T-cell (primary cell): ENCODE measurements around the gene SLC5A5. TPM values are rescaled to one million over a fixed set of nuclear protein-coding genes. Genes with fewer than 3 reads are reported as not detected.

Experiments
- ATAC-seq, 4 experiments: fragments of 200-7000 bp in 3 of 4; fragments of 150-1000 bp in 1 of 4; cut with Tn5 transposase; replicated peaks in 1 of 4; 1 replicate in 3 of 4; 2 replicates in 1 of 4; pipeline ENCODE4 v1.10.0; 2021; ENCODE audit warnings: moderate library complexity in 3 of 4, mild to moderate bottlenecking in 2 of 4, moderate number of reproducible peaks in 1 of 4
- CTCF ChIA-PET, 2 donors: fragments of 300-600 bp; sonication (Branson Sonifier 250); formaldehyde crosslinking; loops; one replicate each; lab custom pipeline; 2022; ENCODE audit warnings: antibody characterized with exemption in 2 of 2; lab: Charles Lee
- POLR2A ChIA-PET, 2 donors: fragments of 300-600 bp; sonication (Branson Sonifier 250); formaldehyde crosslinking; loops; one replicate each; lab custom pipeline; 2022; ENCODE audit warnings: antibody characterized with exemption in 2 of 2; lab: Charles Lee
- DNase-seq, 35 experiments: peaks; one replicate each; pipeline versions ENCODE4 v3.0.0 to v3.0.0-alpha.2; 2013 to 2023
- H3K27ac ChIP-seq: one replicate; pipeline ENCODE4 v1.5.1; 2013; ENCODE audit warnings: low read length
- H3K27me3 ChIP-seq, 2 experiments: replicated peaks in 1 of 2; 1 replicate in 1 of 2; 2 replicates in 1 of 2; pipeline versions ENCODE4 v1.6.1 to v1.7.0; 2013; ENCODE audit warnings: low read length in 1 of 2, mixed read lengths in 1 of 2; ENCODE audit not compliant: control insufficient read depth in 2 of 2, insufficient read depth in 2 of 2; ENCODE audit errors: extremely low read depth in 1 of 2
- H3K36me3 ChIP-seq, 2 donors: 1 replicate in 1 of 2; 2 replicates in 1 of 2; pipeline versions ENCODE4 v1.6.1 to v1.7.0; 2013; ENCODE audit warnings: low read length in 1 of 2; ENCODE audit not compliant: control insufficient read depth in 2 of 2, insufficient read depth in 1 of 2; ENCODE audit errors: extremely low read depth in 1 of 2
- H3K4me1 ChIP-seq, 2 experiments: 1 replicate in 1 of 2; 2 replicates in 1 of 2; pipeline versions ENCODE4 v1.6.1 to v1.7.0; 2013; ENCODE audit warnings: low read length in 2 of 2, mixed read lengths in 1 of 2; ENCODE audit not compliant: insufficient read depth in 2 of 2, control insufficient read depth in 1 of 2; ENCODE audit errors: extremely low read depth in 1 of 2
- H3K4me3 ChIP-seq, 2 donors: 1 replicate in 1 of 2; 2 replicates in 1 of 2; pipeline versions ENCODE4 v1.5.1 to v1.7.0; 2013; ENCODE audit warnings: mild to moderate bottlenecking in 2 of 2, low read length in 1 of 2, moderate library complexity in 1 of 2; ENCODE audit not compliant: control insufficient read depth in 1 of 2; ENCODE audit errors: extremely low read depth in 1 of 2
- H3K9me3 ChIP-seq: 2 replicates; pipeline ENCODE4 v1.7.0; 2013
- H3K27ac Mint-ChIP-seq, 2 donors: one replicate each; pipeline ENCODE4 v1.8.0; 2020 to 2021; ENCODE audit warnings: mild to moderate bottlenecking in 2 of 2, mixed read lengths in 2 of 2
- H3K27me3 Mint-ChIP-seq, 2 donors: one replicate each; pipeline ENCODE4 v1.8.0; 2021 to 2022; ENCODE audit warnings: mixed read lengths in 2 of 2
- H3K36me3 Mint-ChIP-seq: one replicate; pipeline ENCODE4 v1.8.0; 2021; ENCODE audit warnings: mixed read lengths
- H3K4me1 Mint-ChIP-seq, 3 donors: one replicate each; pipeline ENCODE4 v1.8.0; 2020 to 2022; ENCODE audit warnings: mixed read lengths in 3 of 3, mild to moderate bottlenecking in 1 of 3
- H3K4me3 Mint-ChIP-seq, 3 donors: one replicate each; pipeline ENCODE4 v1.8.0; 2020 to 2022; ENCODE audit warnings: mild to moderate bottlenecking in 3 of 3, mixed read lengths in 3 of 3, moderate library complexity in 3 of 3
- H3K9me3 Mint-ChIP-seq, 3 donors: one replicate each; pipeline ENCODE4 v1.8.0; 2020 to 2022; ENCODE audit warnings: mixed read lengths in 3 of 3
- WGBS: methylation state at CpG from one replicate; pipeline ENCODE4 v1.1.5; 2013; ENCODE audit warnings: missing lambda C conversion rate; ENCODE audit not compliant: insufficient coverage; 5-methylcytosine and 5-hydroxymethylcytosine counted together
- total RNA-seq, 35 experiments: library from RNA in 6 of 35; stranded (reverse) in 6 of 35; fragments of 120-200 nt in 1 of 35; gene quantifications; one replicate each; pipeline versions ENCODE4 v1.2.1 to v1.2.4 and lab custom pipeline; 2013 to 2026

SLC5A5 gene
- total RNA-seq, 5 donors from 2014 or later (not counting 1 experiment from before 2014, with no cell fraction given): 2.1 to 5.7 (median 3.5) TPM

DNA sequence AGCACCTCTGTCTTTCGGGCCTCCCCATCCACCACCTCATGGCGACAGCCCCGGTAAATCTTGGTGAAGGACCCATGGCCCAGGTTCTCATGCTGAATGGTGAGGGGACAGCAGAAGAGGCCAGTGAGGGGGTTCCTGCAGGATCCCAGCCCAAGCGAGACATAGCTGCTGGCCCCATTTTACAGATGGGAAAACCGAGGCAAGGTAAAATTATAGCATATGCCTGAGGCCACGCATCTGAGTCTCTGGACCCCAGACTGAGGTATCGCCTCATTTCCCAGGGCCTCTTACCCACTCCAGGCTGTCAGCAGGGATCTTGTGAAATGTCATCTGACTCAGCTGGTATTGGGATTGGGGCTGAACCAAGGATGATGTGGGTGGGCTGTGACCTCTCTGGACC lies 33.8 kb upstream of the SLC5A5 start:
- Mint-ChIP-seq H3K27ac (peak overlapping the region; percentile 27 to 48), H3K27me3 (no peaks in the 10 kb centered on the region), H3K36me3 (peaks cover 59% of the 10 kb centered on the region), H3K4me3 (no peak overlapping the region), H3K9me3 (no peaks in the 10 kb centered on the region), H3K4me1 (peaks cover 18 to 25% (median 22%) of the 10 kb centered on the region in 3 donors)
- peaks cover 0 to 33% of the 10 kb centered on the region in 2 experiments for H3K4me1 ChIP-seq
- DNase-seq (no peak), ATAC-seq (no peak)
- no peaks in the 10 kb centered on the region for H3K27me3 ChIP-seq
- ChIA-PET POLR2A (no interaction called here), CTCF (interaction anchor here in 1 of 2 donors (0.6 kb wide), 1 partner anchor 391 kb away, joined by 3 read pairs; no protein-coding TSS in a partner anchor)
- 93% methylated on average over 4 of the region's 7 CpGs for WGBS
- no peak overlapping the region for H3K27ac ChIP-seq
- peaks cover 49 to 93% of the 10 kb centered on the region in 2 donors for H3K36me3 ChIP-seq
- no peak overlapping the region for H3K4me3 ChIP-seq
- H3K9me3 ChIP-seq: no peaks in the 10 kb centered on the region

DNA sequence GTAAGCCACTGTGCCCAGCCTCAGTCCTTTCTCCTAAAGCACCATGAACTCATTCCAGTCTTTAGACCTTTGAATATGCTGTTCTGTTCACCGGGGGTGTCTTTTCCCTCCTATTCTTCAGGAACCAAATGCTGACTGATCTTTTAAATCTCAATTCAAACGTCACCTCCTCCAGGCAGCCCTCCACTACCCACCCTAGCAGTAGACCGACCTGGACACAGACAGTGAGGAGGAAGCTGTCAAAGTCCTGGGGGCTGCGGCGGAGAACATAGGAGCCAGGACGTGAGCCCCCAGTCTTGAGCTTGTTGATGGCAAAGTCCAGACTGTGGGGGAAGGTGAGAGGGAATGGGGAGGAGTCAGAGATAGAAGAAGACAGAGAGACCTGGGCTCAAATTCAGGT lies 31.7 kb upstream of the SLC5A5 start:
- H3K4me1 ChIP-seq: peaks cover 5 to 42% of the 10 kb centered on the region in 2 experiments
- peaks cover 50 to 90% of the 10 kb centered on the region in 2 donors for H3K36me3 ChIP-seq
- H3K4me1 Mint-ChIP-seq: peaks cover 35 to 43% (median 41%) of the 10 kb centered on the region in 3 donors
- ChIA-PET CTCF (no interaction called here), POLR2A (interaction anchor here in 1 of 2 donors (0.7 kb wide), 1 partner anchor 19 kb away, joined by 3 read pairs; no protein-coding TSS in a partner anchor)
- H3K27me3 Mint-ChIP-seq: no peaks in the 10 kb centered on the region
- H3K27me3 ChIP-seq: no peaks in the 10 kb centered on the region
- peak overlapping the region; percentile 11 to 61 for H3K27ac Mint-ChIP-seq
- H3K9me3 ChIP-seq: no peaks in the 10 kb centered on the region
- H3K4me3 Mint-ChIP-seq: no peak overlapping the region
- WGBS: 96% methylated on average over 3 of the region's 6 CpGs
- no peak overlapping the region for H3K27ac ChIP-seq
- H3K4me3 ChIP-seq: no peak overlapping the region
- H3K36me3 Mint-ChIP-seq: peaks cover 57% of the 10 kb centered on the region
- ATAC-seq: no peak
- H3K9me3 Mint-ChIP-seq: no peaks in the 10 kb centered on the region
- DNase-seq: no peak

DNA sequence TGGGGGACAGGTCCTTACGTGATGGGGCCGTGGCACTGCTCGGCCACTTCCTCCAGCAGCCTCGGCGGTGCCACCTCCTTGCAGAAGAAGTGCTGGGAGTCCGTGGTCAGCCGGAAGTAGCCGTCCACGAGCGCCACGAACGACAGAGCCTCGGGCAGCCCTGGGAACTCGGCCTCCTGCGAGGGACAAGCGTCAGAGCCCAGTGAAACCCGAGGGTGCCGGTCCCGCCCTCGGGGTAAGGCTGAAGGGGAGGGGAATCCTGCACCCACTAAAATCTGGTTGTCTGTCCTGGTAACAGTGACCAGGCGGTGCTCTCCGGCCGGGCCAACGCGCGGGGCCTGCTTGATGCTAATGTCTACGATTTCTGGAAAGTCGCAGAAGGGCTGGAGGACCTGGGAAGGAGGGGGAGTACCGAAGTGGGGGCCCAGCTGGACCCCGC lies 30.4 kb upstream of the SLC5A5 start:
- ChIA-PET POLR2A (no interaction called here), CTCF (no interaction called here)
- Histone ChIP-seq H3K27ac (no peak overlapping the region), H3K36me3 (peaks cover 44 to 79% of the 10 kb centered on the region in 2 donors), H3K4me1 (peaks cover 9 to 51% of the 10 kb centered on the region in 2 experiments), H3K27me3 (no peaks in the 10 kb centered on the region), H3K9me3 (no peaks in the 10 kb centered on the region), H3K4me3 (no peak overlapping the region)
- ATAC-seq (no peak), DNase-seq (no peak)
- H3K27me3 Mint-ChIP-seq: no peaks in the 10 kb centered on the region
- H3K9me3 Mint-ChIP-seq: no peaks in the 10 kb centered on the region
- no peak overlapping the region for H3K27ac Mint-ChIP-seq
- peak overlapping the region in 1 of 3 donors; percentile 31 for H3K4me3 Mint-ChIP-seq
- WGBS: 96% methylated on average over 3 of the region's 30 CpGs
- H3K4me1 Mint-ChIP-seq: peaks cover 40 to 43% (median 43%) of the 10 kb centered on the region in 3 donors
- H3K36me3 Mint-ChIP-seq: peaks cover 43% of the 10 kb centered on the region

DNA sequence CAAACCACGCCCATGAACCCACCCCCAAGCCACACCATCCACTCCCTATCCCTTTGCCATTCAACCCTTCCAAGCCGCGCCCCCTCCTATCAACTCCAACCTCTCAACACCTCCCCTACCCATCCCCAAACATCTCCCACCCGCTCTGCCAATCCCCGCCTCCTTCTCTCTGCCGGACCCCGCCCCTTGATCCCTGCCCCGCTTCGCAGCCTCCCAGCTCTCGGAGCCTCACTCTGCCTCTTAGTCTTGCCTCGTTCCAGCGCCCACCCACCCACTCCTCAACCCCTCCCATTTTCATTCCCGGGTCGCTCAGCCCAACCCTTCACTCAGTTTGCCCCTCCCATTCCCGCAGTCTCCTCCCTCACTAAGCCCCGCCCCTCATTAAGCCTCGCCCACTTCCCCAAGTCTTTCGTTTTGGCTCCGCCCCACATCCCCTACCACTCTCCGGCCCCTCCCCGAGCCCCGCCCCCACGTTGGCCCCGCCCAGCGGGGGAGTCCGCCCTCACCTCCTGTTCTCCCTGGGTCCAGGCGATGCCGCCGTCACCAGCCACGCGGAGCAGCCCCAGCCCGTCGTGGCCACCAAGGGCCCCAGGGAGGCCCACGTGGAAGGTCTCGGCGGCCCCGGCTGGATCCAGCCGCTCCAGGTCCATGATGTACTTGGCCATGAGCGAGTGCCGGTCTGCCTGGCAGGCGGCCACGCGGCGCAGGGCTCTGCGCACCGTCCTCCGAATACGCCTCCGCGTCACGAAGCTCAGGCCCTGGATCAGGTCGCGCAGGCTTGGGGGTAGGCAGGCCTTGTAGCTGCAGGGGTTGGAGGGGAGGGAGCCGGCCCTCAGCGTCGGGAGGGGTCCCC lies 29.7 kb upstream of the SLC5A5 start:
- DNase-seq: peak in 33 of 35 experiments; percentile 20 to 66 (median 46)
- Histone ChIP-seq H3K4me3 (no peak overlapping the region), H3K27ac (no peak overlapping the region), H3K9me3 (no peaks in the 10 kb centered on the region), H3K27me3 (no peaks in the 10 kb centered on the region), H3K4me1 (peaks cover 9 to 57% of the 10 kb centered on the region in 2 experiments), H3K36me3 (peaks cover 41 to 73% of the 10 kb centered on the region in 2 donors)
- Mint-ChIP-seq H3K9me3 (no peaks in the 10 kb centered on the region), H3K27me3 (no peaks in the 10 kb centered on the region), H3K36me3 (peaks cover 39% of the 10 kb centered on the region), H3K27ac (no peak overlapping the region), H3K4me3 (no peak overlapping the region), H3K4me1 (peaks cover 37 to 41% (median 41%) of the 10 kb centered on the region in 3 donors)
- ChIA-PET POLR2A (interaction anchor here in 1 of 2 donors (0.6 to 0.7 kb wide), 2 partner anchors 24 to 36 kb away, joined by 4 to 12 read pairs; no protein-coding TSS in a partner anchor), CTCF (interaction anchor here in 1 of 2 donors (0.7 kb wide), 1 partner anchor 14 kb away, joined by 4 read pairs; no protein-coding TSS in a partner anchor)
- ATAC-seq: peak; percentile 17 to 68 (median 40)
- WGBS: 89% methylated on average over 32 of the region's 56 CpGs

DNA sequence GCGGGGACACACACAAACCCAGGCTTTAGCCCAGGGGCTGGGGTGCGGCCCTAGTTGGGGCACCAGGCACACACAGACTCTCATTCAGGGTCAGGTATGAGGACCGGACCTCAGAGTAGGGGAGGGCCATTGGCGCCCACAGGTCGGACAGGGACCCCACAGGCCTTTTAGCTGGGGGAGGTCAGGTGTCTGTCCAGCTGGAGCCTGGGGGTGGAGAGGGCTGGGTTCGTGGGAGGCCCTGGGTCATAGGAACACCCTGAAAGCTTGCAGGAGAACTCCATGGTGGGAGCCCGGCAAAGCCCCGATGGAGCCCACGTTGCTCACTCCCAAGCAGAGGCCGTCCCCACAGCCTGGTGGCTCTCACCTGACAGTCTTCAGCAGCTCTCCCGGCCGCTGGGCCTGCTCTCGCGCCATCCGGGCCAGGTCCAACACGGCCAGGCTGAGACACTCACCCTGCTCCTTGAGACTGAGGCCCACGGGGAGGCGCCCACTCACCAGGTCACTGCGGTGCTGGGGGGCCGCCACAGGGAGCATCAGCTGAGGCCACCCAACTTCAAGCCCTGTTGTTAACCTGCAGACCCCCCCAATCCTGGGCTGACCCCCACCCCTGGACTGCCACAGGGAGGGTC lies 29.0 kb upstream of the SLC5A5 start:
- H3K4me3 Mint-ChIP-seq: peak overlapping the region in 1 of 3 donors; percentile 83
- Histone ChIP-seq H3K4me3 (no peak overlapping the region), H3K4me1 (peaks cover 9 to 56% of the 10 kb centered on the region in 2 experiments), H3K9me3 (no peaks in the 10 kb centered on the region), H3K36me3 (peaks cover 41 to 67% of the 10 kb centered on the region in 2 donors), H3K27me3 (no peaks in the 10 kb centered on the region), H3K27ac (no peak overlapping the region)
- H3K9me3 Mint-ChIP-seq: no peaks in the 10 kb centered on the region
- peak overlapping the region; percentile 74 to 92 for H3K27ac Mint-ChIP-seq
- POLR2A ChIA-PET: interaction anchor here (0.5 to 0.7 kb wide), 4 partner anchors 23 to 1777 kb away, joined by 3 to 12 read pairs (median 4); no protein-coding TSS in a partner anchor
- 98% methylated on average over 20 of the region's 20 CpGs for WGBS
- no peak for DNase-seq
- H3K27me3 Mint-ChIP-seq: no peaks in the 10 kb centered on the region
- peaks cover 37 to 44% (median 43%) of the 10 kb centered on the region in 3 donors for H3K4me1 Mint-ChIP-seq
- no peak for ATAC-seq
- CTCF ChIA-PET: interaction anchor here in 1 of 2 donors (0.7 kb wide), 1 partner anchor 13 kb away, joined by 4 read pairs; no protein-coding TSS in a partner anchor
- peaks cover 35% of the 10 kb centered on the region for H3K36me3 Mint-ChIP-seq
